SKM-1 treated with dmso at 0.1 percent for 144 hours (cell line): ENCODE results near the gene PRSS2.

Experiments
- DNase-seq: peaks from one replicate; lab custom pipeline; 2025; ENCODE audit not compliant: unreplicated experiment; lab: John Stamatoyannopoulos, UW

The PRSS2 gene

GRCh38 chr7:142800088-142800487 lies 29.3 kb downstream of the PRSS2 start:
- DNase-seq, result no peak

GRCh38 chr7:142800699-142801260 lies 30.0 kb downstream of the PRSS2 start:
- no peak for DNase-seq

- no peak for DNase-seq
These were observed 31.0 kb downstream of the PRSS2 start for GRCh38 chr7:142801601-142802295.

GRCh38 chr7:142802301-142802700 lies 31.5 kb downstream of the PRSS2 start:
- DNase-seq, result no peak

GRCh38 chr7:142803901-142804300 lies 33.1 kb downstream of the PRSS2 start:
- no peak for DNase-seq

- DNase-seq, result no peak
These were observed 34.0 kb downstream of the PRSS2 start for GRCh38 chr7:142804728-142805207.

GRCh38 chr7:142805350-142806021 lies 34.7 kb downstream of the PRSS2 start:
- DNase-seq, result no peak

GRCh38 chr7:142806022-142806356 lies 35.2 kb downstream of the PRSS2 start:
- no peak for DNase-seq

GRCh38 chr7:142806957-142807356 lies 36.2 kb downstream of the PRSS2 start:
- no peak for DNase-seq

GRCh38 chr7:142807855-142808460 lies 37.2 kb downstream of the PRSS2 start:
- no peak for DNase-seq

- DNase-seq, result no peak
These were observed 37.7 kb downstream of the PRSS2 start for GRCh38 chr7:142808461-142808801.

GRCh38 chr7:142808802-142809583 lies 38.2 kb downstream of the PRSS2 start:
- no peak for DNase-seq

- DNase-seq, result no peak
These were observed 38.9 kb downstream of the PRSS2 start for GRCh38 chr7:142809671-142810070.

- DNase-seq, result peak; percentile 85
These were observed 40.5 kb downstream of the PRSS2 start for GRCh38 chr7:142811154-142811737.

GRCh38 chr7:142812437-142813215 lies 41.9 kb downstream of the PRSS2 start:
- DNase-seq, result no peak

- no peak for DNase-seq
These were observed 42.5 kb downstream of the PRSS2 start for GRCh38 chr7:142813226-142813625.

- no peak for DNase-seq
These were observed 42.9 kb downstream of the PRSS2 start for GRCh38 chr7:142813699-142814098.

GRCh38 chr7:142814451-142814850 lies 43.7 kb downstream of the PRSS2 start:
- DNase-seq, result no peak

GRCh38 chr7:142815134-142815533 lies 44.4 kb downstream of the PRSS2 start:
- DNase-seq, result no peak

- no peak for DNase-seq
These were observed 46.7 kb downstream of the PRSS2 start for GRCh38 chr7:142817506-142817905.
